Measurements from ENCODE around the gene CHST12.

Gene CHST12

DNA sequence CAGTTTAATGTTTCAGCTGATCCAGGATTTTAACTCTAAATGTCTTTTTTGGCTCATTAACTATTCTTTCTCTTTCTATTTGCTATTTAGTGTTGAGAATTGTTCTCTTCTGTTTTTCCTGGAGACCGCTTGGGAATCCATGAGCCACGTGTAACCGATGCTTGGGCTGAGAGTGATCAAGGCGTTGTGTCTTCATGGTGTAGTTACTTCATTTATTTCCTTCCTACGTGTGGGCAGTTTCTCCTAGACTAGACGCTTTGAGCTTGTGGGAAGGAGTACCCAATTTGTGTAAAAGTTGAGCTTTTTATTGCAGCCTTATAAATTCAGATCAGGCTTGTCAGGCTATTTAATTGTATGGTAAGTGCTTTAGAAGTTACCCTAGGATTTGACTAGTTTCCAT lies 45.8 kb upstream of the CHST12 start:
- CTCF ChIA-PET: interaction anchor here (0.8 to 1.4 kb wide), 4 partner anchors 8 to 1187 kb away, joined by 3 to 4 read pairs (median 4); no protein-coding TSS in a partner anchor
- POLR2A ChIA-PET: no interaction called here
- no peak for DNase-seq
- Histone ChIP-seq H3K27me3 (replicated peaks in 2 of 5; ENCODE audit: control insufficient read depth in 4 of 5, insufficient read depth in 5 of 5, low read length in 4 of 5) (no peaks in the 10 kb centered on the region), H3K4me3 (ENCODE audit: control insufficient read depth in 1 of 7, extremely low read depth in 1 of 7, insufficient read depth in 4 of 7, low read depth in 2 of 7, low read length in 6 of 7) (no peak overlapping the region), H3K27ac (ENCODE audit: insufficient read depth in 1 of 2, low read depth in 1 of 2, low read length in 2 of 2, poor library complexity in 1 of 2, severe bottlenecking in 2 of 2) (peak overlapping the region in 1 of 2 experiments; percentile 100), H3K9me3 (ENCODE audit: control extremely low read depth in 1 of 5, control insufficient read depth in 4 of 5, insufficient read depth in 2 of 5, low read depth in 1 of 5, low read length in 4 of 5) (no peaks in the 10 kb centered on the region), H3K36me3 (ENCODE audit: control insufficient read depth in 4 of 4, insufficient read depth in 4 of 4, low read length in 3 of 4) (peaks cover 4 to 52% (median 22%) of the 10 kb centered on the region in 4 experiments), H3K4me1 (ENCODE audit: control extremely low read depth in 1 of 4, control insufficient read depth in 4 of 4, insufficient read depth in 4 of 4, low read length in 3 of 4) (peaks cover 11 to 45% (median 32%) of the 10 kb centered on the region in 4 experiments)
- 78% methylated on average over 3 of the region's 6 CpGs for WGBS (ENCODE audit: insufficient coverage)

DNA sequence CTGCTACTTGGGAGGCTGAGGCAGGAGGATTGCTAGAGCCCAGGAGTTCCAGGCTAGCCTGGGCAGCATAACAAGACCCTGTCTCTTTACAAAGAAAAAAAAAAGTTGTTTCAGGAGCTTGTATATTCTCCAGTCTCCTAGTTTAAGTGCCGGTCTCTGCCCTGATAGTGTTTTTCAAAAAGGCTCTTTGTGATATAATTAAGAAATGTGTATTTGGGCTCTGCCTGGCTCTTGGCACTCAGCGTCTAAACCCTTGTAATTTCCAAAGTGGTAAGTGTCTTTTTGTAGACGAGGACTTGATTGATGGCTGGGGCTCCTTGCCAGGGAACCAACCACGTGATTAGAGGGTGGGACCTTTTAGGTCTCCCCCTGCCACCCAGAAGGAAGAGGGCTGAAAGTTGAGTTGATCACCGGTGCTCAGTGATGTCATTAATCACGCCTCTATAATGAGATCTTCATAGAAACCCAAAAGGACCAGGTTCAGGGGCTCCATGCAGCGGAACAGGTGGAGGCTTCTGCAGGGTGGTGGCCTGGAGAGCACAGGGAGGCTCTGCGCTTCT lies 44.4 kb upstream of the CHST12 start:
- ChIA-PET POLR2A (no interaction called here), CTCF (interaction anchor here (0.7 to 1.5 kb wide), 3 partner anchors 11 to 110 kb away, joined by 3 to 7 read pairs (median 3); no protein-coding TSS in a partner anchor)
- DNase-seq: peak in 2 of 3 donors; percentile 26 to 37
- Histone ChIP-seq H3K27me3 (replicated peaks in 2 of 5; ENCODE audit: control insufficient read depth in 4 of 5, insufficient read depth in 5 of 5, low read length in 4 of 5) (no peaks in the 10 kb centered on the region), H3K9me3 (ENCODE audit: control extremely low read depth in 1 of 5, control insufficient read depth in 4 of 5, insufficient read depth in 2 of 5, low read depth in 1 of 5, low read length in 4 of 5) (no peaks in the 10 kb centered on the region), H3K27ac (ENCODE audit: insufficient read depth in 1 of 2, low read depth in 1 of 2, low read length in 2 of 2, poor library complexity in 1 of 2, severe bottlenecking in 2 of 2) (peak overlapping the region in 1 of 2 experiments; percentile 15), H3K4me3 (ENCODE audit: control insufficient read depth in 1 of 7, extremely low read depth in 1 of 7, insufficient read depth in 4 of 7, low read depth in 2 of 7, low read length in 6 of 7) (no peak overlapping the region), H3K36me3 (ENCODE audit: control insufficient read depth in 4 of 4, insufficient read depth in 4 of 4, low read length in 3 of 4) (peaks cover 4 to 65% (median 33%) of the 10 kb centered on the region in 4 experiments), H3K4me1 (ENCODE audit: control extremely low read depth in 1 of 4, control insufficient read depth in 4 of 4, insufficient read depth in 4 of 4, low read length in 3 of 4) (peaks cover 7 to 35% (median 23%) of the 10 kb centered on the region in 4 experiments)
- WGBS (ENCODE audit: insufficient coverage): 68% methylated on average over 7 of the region's 8 CpGs

DNA sequence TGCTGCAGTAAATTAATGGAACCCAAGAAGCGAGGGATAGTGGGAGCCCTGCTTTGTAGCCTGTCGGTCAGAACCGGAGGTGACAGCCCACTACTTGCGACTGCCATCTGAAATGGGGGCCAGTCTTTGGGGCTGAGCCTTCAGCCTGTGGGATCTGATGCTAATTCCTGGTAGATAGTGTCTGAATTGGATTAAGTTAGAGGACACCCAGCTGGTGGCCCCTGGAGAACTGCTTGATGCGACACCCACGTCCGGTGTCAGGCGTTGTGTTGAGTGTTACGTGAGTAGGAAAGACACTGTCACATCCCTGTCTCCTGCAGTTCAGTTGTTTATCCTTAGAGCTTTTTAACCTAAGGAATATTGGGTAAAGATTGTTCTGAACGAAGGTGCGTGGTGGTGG lies 43.8 kb upstream of the CHST12 start:
- no peaks in the 10 kb centered on the region for H3K9me3 ChIP-seq (ENCODE audit: control extremely low read depth in 1 of 5, control insufficient read depth in 4 of 5, insufficient read depth in 2 of 5, low read depth in 1 of 5, low read length in 4 of 5)
- peaks cover 4 to 71% (median 38%) of the 10 kb centered on the region in 4 experiments for H3K36me3 ChIP-seq (ENCODE audit: control insufficient read depth in 4 of 4, insufficient read depth in 4 of 4, low read length in 3 of 4)
- peaks cover 7 to 35% (median 23%) of the 10 kb centered on the region in 4 experiments for H3K4me1 ChIP-seq (ENCODE audit: control extremely low read depth in 1 of 4, control insufficient read depth in 4 of 4, insufficient read depth in 4 of 4, low read length in 3 of 4)
- H3K4me3 ChIP-seq (ENCODE audit: control insufficient read depth in 1 of 7, extremely low read depth in 1 of 7, insufficient read depth in 4 of 7, low read depth in 2 of 7, low read length in 6 of 7): no peak overlapping the region
- DNase-seq: no peak
- H3K27ac ChIP-seq (ENCODE audit: insufficient read depth in 1 of 2, low read depth in 1 of 2, low read length in 2 of 2, poor library complexity in 1 of 2, severe bottlenecking in 2 of 2): no peak overlapping the region
- no peaks in the 10 kb centered on the region for H3K27me3 ChIP-seq (replicated peaks in 2 of 5; ENCODE audit: control insufficient read depth in 4 of 5, insufficient read depth in 5 of 5, low read length in 4 of 5)
- WGBS (ENCODE audit: insufficient coverage): 99% methylated on average over 7 of the region's 11 CpGs
- CTCF ChIA-PET: interaction anchor here (1.5 kb wide), 1 partner anchor 110 kb away, joined by 7 read pairs; no protein-coding TSS in a partner anchor
- POLR2A ChIA-PET: no interaction called here

DNA sequence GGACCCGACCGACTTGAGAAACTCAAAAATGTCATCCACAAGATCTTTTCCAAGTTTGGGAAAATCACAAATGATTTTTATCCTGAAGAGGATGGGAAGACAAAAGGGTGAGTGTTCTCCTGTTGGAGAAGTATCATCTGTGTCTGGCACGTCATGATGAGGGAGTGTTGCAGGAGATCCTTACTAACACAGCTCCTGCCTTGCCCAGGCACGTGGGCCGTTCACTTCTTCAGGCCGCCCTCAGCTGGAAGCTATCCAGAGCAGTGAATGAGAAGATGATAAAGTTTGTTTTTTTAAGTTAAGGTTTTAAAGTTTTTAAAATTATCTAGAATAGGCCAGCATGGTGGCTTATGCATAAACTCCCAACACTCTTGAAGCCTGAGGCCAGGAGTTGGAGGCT lies 42.6 kb upstream of the CHST12 start:
- Histone ChIP-seq H3K27ac (ENCODE audit: insufficient read depth in 1 of 2, low read depth in 1 of 2, low read length in 2 of 2, poor library complexity in 1 of 2, severe bottlenecking in 2 of 2) (no peak overlapping the region), H3K4me1 (ENCODE audit: control extremely low read depth in 1 of 4, control insufficient read depth in 4 of 4, insufficient read depth in 4 of 4, low read length in 3 of 4) (peaks cover 5 to 29% (median 17%) of the 10 kb centered on the region in 4 experiments), H3K36me3 (ENCODE audit: control insufficient read depth in 4 of 4, insufficient read depth in 4 of 4, low read length in 3 of 4) (peaks cover 4 to 82% (median 46%) of the 10 kb centered on the region in 4 experiments), H3K4me3 (ENCODE audit: control insufficient read depth in 1 of 7, extremely low read depth in 1 of 7, insufficient read depth in 4 of 7, low read depth in 2 of 7, low read length in 6 of 7) (no peak overlapping the region), H3K27me3 (replicated peaks in 2 of 5; ENCODE audit: control insufficient read depth in 4 of 5, insufficient read depth in 5 of 5, low read length in 4 of 5) (no peaks in the 10 kb centered on the region), H3K9me3 (ENCODE audit: control extremely low read depth in 1 of 5, control insufficient read depth in 4 of 5, insufficient read depth in 2 of 5, low read depth in 1 of 5, low read length in 4 of 5) (no peaks in the 10 kb centered on the region)
- DNase-seq: no peak
- ChIA-PET CTCF (interaction anchor here (1.5 kb wide), 1 partner anchor 48 kb away, joined by 3 read pairs; no protein-coding TSS in a partner anchor), POLR2A (no interaction called here)
- WGBS (ENCODE audit: insufficient coverage): 92% methylated on average over 2 of the region's 6 CpGs

DNA sequence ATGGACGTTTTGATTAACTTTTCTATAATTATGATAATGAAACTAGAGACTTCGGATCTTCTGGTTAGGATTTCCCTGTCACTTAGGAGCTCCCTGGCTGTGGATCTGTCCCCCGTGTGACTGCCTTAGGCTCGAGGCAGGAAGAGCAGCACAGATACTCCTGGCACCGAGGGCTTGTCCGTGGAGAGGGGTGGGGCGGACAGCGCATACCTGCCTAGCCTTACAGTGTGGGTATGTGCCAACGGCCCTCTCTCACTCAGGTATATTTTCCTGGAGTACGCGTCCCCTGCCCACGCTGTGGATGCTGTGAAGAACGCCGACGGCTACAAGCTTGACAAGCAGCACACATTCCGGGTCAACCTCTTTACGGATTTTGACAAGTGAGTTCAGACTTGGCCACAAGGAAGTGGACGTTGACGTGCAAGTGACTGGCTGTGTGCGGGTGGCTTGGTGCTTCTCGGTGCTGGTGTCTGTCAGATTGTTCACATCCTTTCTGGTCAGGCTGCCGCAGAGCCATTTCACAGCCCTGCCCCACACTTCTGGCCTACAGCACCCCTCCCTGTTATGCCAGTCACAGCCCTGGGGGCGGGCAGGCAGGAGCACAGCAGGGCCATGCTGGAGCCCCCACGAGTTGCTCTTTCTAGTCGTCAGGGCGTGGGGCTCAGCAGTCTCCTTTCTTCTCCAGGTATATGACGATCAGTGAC lies 40.9 kb upstream of the CHST12 start:
- peaks cover 0 to 11% (median 2%) of the 10 kb centered on the region in 4 experiments for H3K4me1 ChIP-seq (ENCODE audit: control extremely low read depth in 1 of 4, control insufficient read depth in 4 of 4, insufficient read depth in 4 of 4, low read length in 3 of 4)
- ChIA-PET POLR2A (interaction anchor here (0.7 kb wide), 1 partner anchor 784 kb away, joined by 3 read pairs; no protein-coding TSS in a partner anchor), CTCF (no interaction called here)
- H3K36me3 ChIP-seq (ENCODE audit: control insufficient read depth in 4 of 4, insufficient read depth in 4 of 4, low read length in 3 of 4): peaks cover 5 to 88% (median 59%) of the 10 kb centered on the region in 4 experiments
- no peak for DNase-seq
- no peaks in the 10 kb centered on the region for H3K27me3 ChIP-seq (replicated peaks in 2 of 5; ENCODE audit: control insufficient read depth in 4 of 5, insufficient read depth in 5 of 5, low read length in 4 of 5)
- WGBS (ENCODE audit: insufficient coverage): 96% methylated on average over 27 of the region's 27 CpGs
- no peak overlapping the region for H3K27ac ChIP-seq (ENCODE audit: insufficient read depth in 1 of 2, low read depth in 1 of 2, low read length in 2 of 2, poor library complexity in 1 of 2, severe bottlenecking in 2 of 2)
- no peak overlapping the region for H3K4me3 ChIP-seq (ENCODE audit: control insufficient read depth in 1 of 7, extremely low read depth in 1 of 7, insufficient read depth in 4 of 7, low read depth in 2 of 7, low read length in 6 of 7)
- no peaks in the 10 kb centered on the region for H3K9me3 ChIP-seq (ENCODE audit: control extremely low read depth in 1 of 5, control insufficient read depth in 4 of 5, insufficient read depth in 2 of 5, low read depth in 1 of 5, low read length in 4 of 5)

DNA sequence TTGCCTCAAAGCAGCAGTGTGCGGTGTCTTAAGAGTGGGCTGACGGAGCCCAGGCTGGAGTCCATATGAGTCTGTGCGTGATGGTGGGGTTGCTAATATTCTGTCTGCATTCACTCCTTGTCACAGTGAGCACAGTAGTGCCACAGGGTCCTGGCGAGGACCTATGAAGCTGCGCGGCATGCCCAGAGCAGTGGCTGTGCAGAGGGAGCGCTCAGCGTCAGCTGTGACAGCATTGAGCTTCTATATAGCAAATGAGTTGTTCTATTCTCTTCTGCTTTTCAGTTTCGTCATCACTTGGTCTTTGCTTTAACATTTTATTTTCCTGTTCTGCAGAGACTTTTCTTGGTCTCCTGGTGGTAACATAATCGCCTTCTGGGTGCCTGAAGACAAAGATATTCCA lies 34.3 kb upstream of the CHST12 start:
- Histone ChIP-seq H3K9me3 (ENCODE audit: control extremely low read depth in 1 of 5, control insufficient read depth in 4 of 5, insufficient read depth in 2 of 5, low read depth in 1 of 5, low read length in 4 of 5) (no peaks in the 10 kb centered on the region), H3K27ac (ENCODE audit: insufficient read depth in 1 of 2, low read depth in 1 of 2, low read length in 2 of 2, poor library complexity in 1 of 2, severe bottlenecking in 2 of 2) (no peak overlapping the region), H3K27me3 (replicated peaks in 2 of 5; ENCODE audit: control insufficient read depth in 4 of 5, insufficient read depth in 5 of 5, low read length in 4 of 5) (no peaks in the 10 kb centered on the region), H3K4me3 (ENCODE audit: control insufficient read depth in 1 of 7, extremely low read depth in 1 of 7, insufficient read depth in 4 of 7, low read depth in 2 of 7, low read length in 6 of 7) (no peak overlapping the region), H3K4me1 (ENCODE audit: control extremely low read depth in 1 of 4, control insufficient read depth in 4 of 4, insufficient read depth in 4 of 4, low read length in 3 of 4) (no peaks in the 10 kb centered on the region), H3K36me3 (ENCODE audit: control insufficient read depth in 4 of 4, insufficient read depth in 4 of 4, low read length in 3 of 4) (peaks cover 14 to 95% (median 84%) of the 10 kb centered on the region in 4 experiments)
- 97% methylated on average over 10 of the region's 10 CpGs for WGBS (ENCODE audit: insufficient coverage)
- DNase-seq: no peak
- CTCF ChIA-PET: interaction anchor here (0.7 to 1.3 kb wide), 6 partner anchors 11 to 100 kb away, joined by 4 to 5 read pairs (median 4); no protein-coding TSS in a partner anchor
- POLR2A ChIA-PET: interaction anchor here (0.7 kb wide), 1 partner anchor 15 kb away, joined by 3 read pairs; no protein-coding TSS in a partner anchor

DNA sequence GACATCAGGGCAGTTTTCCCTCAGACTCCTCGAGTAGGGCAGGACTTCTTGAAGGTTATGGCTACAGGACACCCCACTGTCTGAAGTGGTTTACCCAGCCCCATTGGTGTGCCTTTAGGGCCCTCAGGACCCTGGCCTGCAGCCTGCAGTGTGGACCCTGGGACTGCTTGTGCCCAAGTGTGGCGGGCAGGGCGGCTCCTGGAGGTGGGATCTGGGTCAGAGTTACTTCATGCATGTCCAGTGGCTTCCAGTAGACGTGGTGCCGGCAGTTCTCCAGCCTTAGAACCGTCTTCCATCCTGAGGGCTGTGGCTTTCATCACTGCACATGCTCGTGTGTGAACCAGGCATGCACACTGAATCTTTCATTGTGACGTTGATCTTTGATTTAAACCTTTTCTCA lies 32.1 kb upstream of the CHST12 start:
- Histone ChIP-seq H3K4me3 (ENCODE audit: control insufficient read depth in 1 of 7, extremely low read depth in 1 of 7, insufficient read depth in 4 of 7, low read depth in 2 of 7, low read length in 6 of 7) (no peak overlapping the region), H3K27ac (ENCODE audit: insufficient read depth in 1 of 2, low read depth in 1 of 2, low read length in 2 of 2, poor library complexity in 1 of 2, severe bottlenecking in 2 of 2) (no peak overlapping the region), H3K9me3 (ENCODE audit: control extremely low read depth in 1 of 5, control insufficient read depth in 4 of 5, insufficient read depth in 2 of 5, low read depth in 1 of 5, low read length in 4 of 5) (no peaks in the 10 kb centered on the region), H3K27me3 (replicated peaks in 2 of 5; ENCODE audit: control insufficient read depth in 4 of 5, insufficient read depth in 5 of 5, low read length in 4 of 5) (no peaks in the 10 kb centered on the region), H3K4me1 (ENCODE audit: control extremely low read depth in 1 of 4, control insufficient read depth in 4 of 4, insufficient read depth in 4 of 4, low read length in 3 of 4) (no peaks in the 10 kb centered on the region), H3K36me3 (ENCODE audit: control insufficient read depth in 4 of 4, insufficient read depth in 4 of 4, low read length in 3 of 4) (peaks cover 18 to 95% (median 83%) of the 10 kb centered on the region in 4 experiments)
- no peak for DNase-seq
- POLR2A ChIA-PET: no interaction called here
- CTCF ChIA-PET: interaction anchor here (0.7 kb wide), 1 partner anchor 13 kb away, joined by 3 read pairs; no protein-coding TSS in a partner anchor
- 100% methylated on average over 8 of the region's 8 CpGs for WGBS (ENCODE audit: insufficient coverage)

All from common myeloid progenitor, CD34-positive (primary cell).